Epithelial cell of esophagus (primary cell): Measurements from ENCODE around the gene ABCB9.
A peak's percentile ranks its signal among the peaks of the same experiment; 100 is the strongest.

ENCODE experiments used
- DNase-seq: peaks from one replicate; pipeline ENCODE4 v3.0.0; 2010; ENCODE audit warnings: low read depth
- H3K4me3 ChIP-seq: 2 replicates; pipeline ENCODE4 v1.5.1; 2011; ENCODE audit warnings: mild to moderate bottlenecking, low read length, control low read depth
- TF ChIP-seq, protein P1 (sequence below): IDR thresholded peaks from 2 replicates; pipeline ENCODE4 v1.5.1; 2011; ENCODE audit warnings: low read depth, mild to moderate bottlenecking, low read length, control low read depth, inconsistent platforms; ENCODE audit not compliant: insufficient read depth; ENCODE audit errors: missing control alignments

ABCB9 gene

DNA sequence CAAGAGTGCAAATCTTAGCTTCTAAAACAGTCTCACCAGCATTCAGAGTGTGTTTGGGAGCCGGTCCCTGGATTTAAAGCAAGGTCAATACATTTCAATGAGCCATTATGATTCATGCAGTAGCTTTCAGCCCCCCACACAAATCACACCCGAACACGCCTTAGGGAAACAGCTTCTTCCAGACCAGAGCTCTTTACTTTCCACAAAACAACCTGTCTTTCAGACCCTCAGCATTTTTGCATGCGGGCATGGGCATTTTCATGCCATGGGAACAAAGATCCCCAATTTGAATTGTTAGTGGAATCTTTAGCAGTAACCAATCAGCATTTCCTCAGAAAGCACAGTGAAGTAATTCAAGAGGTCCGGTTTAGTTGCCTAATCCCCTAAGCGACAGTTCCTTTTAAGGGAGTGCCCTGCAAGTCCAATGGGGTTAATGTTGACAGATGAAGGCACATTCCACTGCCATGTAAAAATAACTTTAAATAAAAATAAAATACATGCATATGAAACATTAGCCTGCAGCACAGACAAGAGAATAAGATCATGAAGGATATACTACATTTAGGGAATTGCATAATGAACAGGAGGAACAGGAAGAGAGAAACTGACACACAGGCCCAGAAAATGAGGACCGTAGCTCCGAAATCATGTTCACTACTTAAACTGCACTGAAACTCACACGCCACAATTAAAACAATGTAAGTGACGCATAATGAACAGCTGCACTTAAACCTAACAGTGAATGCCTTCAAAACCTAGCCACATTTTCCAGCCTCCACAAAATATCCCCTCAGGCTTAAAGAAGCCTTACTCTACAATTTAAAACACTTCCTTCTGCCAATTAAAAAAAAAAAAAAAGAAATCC is 74.4 kb downstream of the ABCB9 start:
- H3K4me3 ChIP-seq = peak overlapping the region; percentile 17
- TF ChIP-seq, protein P1, sequence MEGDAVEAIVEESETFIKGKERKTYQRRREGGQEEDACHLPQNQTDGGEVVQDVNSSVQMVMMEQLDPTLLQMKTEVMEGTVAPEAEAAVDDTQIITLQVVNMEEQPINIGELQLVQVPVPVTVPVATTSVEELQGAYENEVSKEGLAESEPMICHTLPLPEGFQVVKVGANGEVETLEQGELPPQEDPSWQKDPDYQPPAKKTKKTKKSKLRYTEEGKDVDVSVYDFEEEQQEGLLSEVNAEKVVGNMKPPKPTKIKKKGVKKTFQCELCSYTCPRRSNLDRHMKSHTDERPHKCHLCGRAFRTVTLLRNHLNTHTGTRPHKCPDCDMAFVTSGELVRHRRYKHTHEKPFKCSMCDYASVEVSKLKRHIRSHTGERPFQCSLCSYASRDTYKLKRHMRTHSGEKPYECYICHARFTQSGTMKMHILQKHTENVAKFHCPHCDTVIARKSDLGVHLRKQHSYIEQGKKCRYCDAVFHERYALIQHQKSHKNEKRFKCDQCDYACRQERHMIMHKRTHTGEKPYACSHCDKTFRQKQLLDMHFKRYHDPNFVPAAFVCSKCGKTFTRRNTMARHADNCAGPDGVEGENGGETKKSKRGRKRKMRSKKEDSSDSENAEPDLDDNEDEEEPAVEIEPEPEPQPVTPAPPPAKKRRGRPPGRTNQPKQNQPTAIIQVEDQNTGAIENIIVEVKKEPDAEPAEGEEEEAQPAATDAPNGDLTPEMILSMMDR = no peak
- DNase-seq = peak; percentile 83

DNA sequence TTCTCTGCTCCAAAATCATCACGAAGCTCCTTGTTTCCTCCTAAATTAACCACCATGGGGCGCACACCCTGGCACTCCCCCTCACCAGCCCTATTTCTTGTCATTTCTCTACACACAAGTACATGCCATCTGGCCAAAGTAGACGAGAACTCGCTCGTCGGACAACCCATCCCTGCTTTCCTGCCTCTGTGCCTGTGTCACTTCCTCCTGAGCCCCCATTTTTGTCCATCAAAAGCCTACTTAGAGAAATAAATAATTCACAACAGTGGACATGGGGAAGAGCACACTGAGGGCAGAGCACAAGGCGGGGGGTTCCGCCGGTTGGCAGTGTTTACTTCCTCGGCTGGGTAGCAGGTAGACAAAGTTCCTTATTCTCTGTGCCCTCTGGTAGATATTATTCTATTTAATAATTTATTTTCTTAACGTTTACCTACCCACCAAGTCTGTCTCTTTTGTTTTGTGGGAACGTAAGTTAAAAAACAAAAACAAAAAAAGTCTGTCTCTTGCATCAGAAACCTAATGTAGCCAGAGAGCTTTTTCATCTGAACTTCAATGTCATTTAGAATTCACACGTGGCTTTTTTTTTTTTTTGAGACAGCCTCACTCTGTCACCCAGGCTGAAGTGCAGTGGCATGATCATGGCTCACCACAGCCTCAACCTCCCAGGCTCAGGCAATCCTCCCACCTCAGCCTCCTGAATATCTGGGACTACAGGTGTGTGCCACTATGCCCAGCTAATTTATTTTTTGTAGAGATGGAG is 76.3 kb downstream of the ABCB9 start:
- TF ChIP-seq, protein P1 = no peak
- no peak overlapping the region for H3K4me3 ChIP-seq

DNA sequence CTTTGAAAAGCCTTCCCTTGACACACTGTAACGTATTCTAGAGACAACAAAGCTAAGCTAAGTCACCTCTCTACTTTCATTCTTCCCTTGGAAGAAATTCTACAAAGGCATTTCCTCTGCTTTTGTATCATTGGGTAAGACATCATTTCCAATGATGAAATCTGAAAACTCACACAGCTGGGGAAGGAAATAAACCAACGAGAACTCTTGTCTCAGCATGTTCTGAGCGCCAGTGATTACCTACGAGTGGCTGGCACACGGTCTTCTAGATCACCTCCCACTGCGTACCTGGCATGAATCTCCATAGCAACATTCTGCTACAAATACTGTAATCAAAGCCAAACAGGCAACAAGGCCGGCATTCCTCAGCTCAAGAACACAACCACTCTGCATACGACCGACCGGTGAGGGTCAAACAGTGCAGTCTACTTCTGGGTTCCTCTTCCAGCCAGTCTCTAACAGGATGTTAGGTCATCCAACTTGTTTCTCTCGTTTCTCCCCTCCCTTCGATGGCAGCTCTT is 78.0 kb downstream of the ABCB9 start:
- H3K4me3 ChIP-seq = peak overlapping the region; percentile 27
- DNase-seq = peak; percentile 100
- TF ChIP-seq, protein P1 = no peak

More for the DNA sequence above, 76.3 kb downstream of the ABCB9 start:
- DNase-seq = no peak

DNA sequence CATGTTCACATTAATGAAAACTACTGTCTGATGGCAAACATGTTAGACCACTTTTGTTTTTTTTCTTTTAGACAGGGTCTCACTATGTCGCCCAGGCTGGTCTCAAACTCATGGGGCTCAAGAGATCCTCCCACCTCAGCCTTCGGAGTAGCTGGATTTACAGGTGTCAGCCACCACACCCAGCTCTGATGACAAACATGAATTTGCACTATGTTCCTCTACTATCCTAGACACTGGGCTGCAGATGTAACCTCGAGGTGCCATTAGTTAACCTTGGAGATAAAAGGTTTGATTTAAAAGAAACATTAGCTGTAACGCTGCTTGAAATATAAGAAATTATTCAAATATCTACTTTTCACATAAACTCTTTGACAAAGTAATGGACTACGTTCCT is 78.4 kb downstream of the ABCB9 start:
- DNase-seq = peak; percentile 51
- TF ChIP-seq, protein P1 = no peak
- peak overlapping the region; percentile 27 for H3K4me3 ChIP-seq

DNA sequence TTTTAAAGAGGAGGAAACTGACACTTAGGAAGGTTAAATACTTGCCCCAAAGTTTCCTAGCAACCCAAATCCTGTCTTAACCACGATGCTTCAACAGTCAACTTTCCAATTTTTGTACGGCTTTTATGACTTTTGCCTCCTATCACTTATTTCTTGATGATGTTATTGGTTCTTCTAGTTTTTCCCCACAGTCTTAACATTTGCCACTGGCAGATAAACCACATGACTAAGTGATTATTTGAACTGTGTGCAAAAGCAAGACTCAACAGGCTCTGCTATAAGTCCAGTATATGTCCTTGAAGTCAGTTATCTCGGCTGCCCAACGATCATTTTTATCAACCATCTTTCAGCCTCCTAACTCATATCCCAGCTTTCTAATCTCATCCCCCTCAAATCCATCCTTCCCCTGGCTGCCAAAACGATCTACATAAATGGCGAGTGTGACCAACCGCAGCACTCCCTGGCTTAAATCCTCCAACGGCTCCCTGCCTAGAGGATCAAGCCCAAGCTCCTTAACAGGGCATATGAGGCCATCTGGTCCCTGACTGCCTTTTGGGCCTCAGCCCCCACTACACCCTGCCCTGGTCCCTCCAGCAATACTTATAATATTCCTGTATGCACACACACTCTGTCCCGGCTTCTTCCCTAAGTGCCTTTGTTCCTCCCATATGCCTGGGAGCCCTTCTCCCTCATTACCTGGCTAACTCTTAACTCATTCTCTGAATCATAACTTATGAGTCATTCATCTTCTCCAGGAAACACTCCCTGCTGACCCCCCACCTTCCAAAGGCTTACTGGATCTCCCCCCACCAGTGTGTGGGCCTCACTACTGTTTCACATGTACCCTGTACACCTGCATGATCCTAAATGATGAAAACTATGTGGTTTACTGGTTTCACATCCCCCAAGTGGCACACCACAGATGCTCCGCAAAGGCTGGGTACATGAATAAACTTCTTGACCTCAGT is 79.1 kb downstream of the ABCB9 start:
- TF ChIP-seq, protein P1 = no peak
- peak; percentile 95 for DNase-seq
- peak overlapping the region; percentile 45 for H3K4me3 ChIP-seq

DNA sequence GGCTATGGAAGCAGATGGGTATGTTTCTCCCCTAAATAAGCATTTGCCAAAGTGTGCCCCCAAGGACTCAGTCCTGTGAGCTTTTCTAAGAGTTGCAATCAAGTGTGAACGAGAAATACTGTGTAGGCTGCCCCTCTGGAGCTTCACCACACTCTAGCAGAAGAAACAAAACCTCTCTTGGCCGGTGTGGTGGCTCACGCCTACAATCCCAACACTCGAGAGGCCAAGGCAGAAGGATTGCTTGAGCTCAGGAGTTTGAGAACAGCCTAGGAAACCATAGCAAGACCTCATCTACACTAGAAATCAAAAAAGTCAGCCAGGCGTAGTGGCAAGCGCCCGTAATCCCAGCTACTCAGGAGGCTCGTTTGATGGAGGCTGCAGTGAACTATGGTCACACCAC is 80.1 kb downstream of the ABCB9 start:
- TF ChIP-seq, protein P1 = no peak
- no peak overlapping the region for H3K4me3 ChIP-seq
- DNase-seq = no peak
